ENCODE data around the gene HIPK1. TPM values are rescaled to one million over a fixed set of nuclear protein-coding genes. Genes with fewer than 3 reads are reported as not detected.

HIPK1 gene
- total RNA-seq, 4 donors from 2014 or later, result 60.6 to 89.9 (median 76.5) TPM

DNA sequence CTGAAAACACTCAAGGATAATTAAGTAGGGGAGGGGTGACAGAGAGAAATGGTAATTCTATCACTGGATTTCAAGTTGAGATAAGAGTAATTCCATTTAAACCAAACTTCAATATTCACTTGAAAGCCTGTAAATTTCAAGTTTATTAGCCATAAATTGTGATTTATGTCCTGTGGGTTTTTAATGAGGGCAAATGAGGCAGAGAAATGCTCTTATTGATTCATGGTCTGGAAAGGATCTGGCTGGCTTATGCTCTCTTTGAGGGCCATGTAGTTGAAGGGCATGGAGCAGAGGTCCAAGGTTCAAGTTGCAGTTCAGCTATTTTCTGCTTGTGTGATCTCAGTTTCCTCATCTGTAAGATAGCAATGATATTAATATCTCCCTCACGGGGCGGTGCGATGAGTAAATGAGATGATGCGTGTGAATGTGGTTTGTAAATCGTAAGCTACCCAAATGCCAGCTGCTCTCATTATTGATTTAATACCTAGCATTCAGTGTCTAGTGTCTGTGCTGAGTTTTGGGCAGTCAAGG is 62.4 kb downstream of the HIPK1 start:
- peak; percentile 14 for DNase-seq (ENCODE audit: extremely low spot score)
- Histone ChIP-seq H3K36me3 (no peaks in the 10 kb centered on the region), H3K9me3 (peaks cover 0 to 17% (median 13%) of the 10 kb centered on the region in 4 donors), H3K4me3 (no peak overlapping the region), H3K27me3 (peaks cover 0 to 11% (median 0%) of the 10 kb centered on the region in 4 donors), H3K27ac (replicated peaks in 1 of 4) (no peak overlapping the region), H3K4me1 (no peaks in the 10 kb centered on the region)
- intact Hi-C loops (cut with DNase I), result no loop called here
- TF ChIP-seq POLR2AphosphoS5 (IDR thresholded peaks at IDR 0.05) (no peak), POLR2A (IDR thresholded peaks at IDR 0.05; ENCODE audit: low read depth) (no peak), CTCF (IDR thresholded peaks at IDR 0.05) (no peak), EP300 (IDR thresholded peaks at IDR 0.05) (no peak)
- WGBS, result 89% methylated on average over 5 of the region's 5 CpGs

DNA sequence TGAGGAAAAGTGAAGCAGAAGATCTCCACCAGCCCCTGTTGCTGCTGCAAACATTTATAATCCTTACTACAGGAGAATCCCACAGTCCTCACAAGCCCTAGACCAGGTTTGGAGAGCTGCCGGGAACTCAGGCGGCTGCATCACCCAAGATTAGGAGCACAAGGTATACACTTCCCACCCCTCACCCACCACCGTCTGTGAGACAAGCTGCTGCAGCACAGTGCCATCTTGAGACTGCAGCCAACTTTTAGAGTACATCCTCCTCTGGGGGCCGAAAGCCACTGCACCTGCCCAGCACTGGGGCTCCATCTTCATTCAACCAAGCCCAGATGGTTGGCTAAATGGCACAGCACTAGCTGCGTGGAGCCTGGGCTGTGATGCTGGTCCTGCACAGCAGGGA is 63.9 kb downstream of the HIPK1 start:
- H3K4me1 ChIP-seq, result no peaks in the 10 kb centered on the region
- H3K4me3 ChIP-seq, result no peak overlapping the region
- no peak overlapping the region for H3K27ac ChIP-seq (replicated peaks in 1 of 4)
- peak; percentile 47 for DNase-seq (ENCODE audit: extremely low spot score)
- WGBS, result 83% methylated on average over 3 of the region's 5 CpGs
- intact Hi-C loops (cut with DNase I), result no loop called here
- TF ChIP-seq POLR2A (IDR thresholded peaks at IDR 0.05; ENCODE audit: low read depth) (no peak), CTCF (IDR thresholded peaks at IDR 0.05) (no peak), POLR2AphosphoS5 (IDR thresholded peaks at IDR 0.05) (no peak), EP300 (IDR thresholded peaks at IDR 0.05) (no peak)
- peaks cover 0 to 17% (median 13%) of the 10 kb centered on the region in 4 donors for H3K9me3 ChIP-seq
- H3K27me3 ChIP-seq, result peaks cover 0 to 11% (median 0%) of the 10 kb centered on the region in 4 donors
- no peaks in the 10 kb centered on the region for H3K36me3 ChIP-seq

DNA sequence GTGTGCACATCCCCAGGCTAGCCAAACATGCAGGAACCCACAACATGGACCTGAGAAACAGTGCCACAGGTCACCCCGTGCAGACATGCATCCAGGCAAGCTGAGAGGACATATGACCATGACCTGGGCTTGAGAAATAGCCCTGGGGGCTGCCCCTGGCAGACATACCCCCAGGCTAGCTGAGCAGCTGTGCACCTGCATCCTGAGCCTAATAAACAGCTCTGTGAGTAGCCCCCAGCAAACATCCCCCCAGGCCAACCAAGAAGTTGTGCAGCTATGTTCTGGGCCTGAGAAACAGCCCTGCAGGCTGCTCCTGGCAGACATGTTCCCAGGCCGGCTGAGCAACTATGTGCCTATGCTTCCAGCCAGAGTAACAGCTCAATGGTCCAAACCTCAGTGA is 64.6 kb downstream of the HIPK1 start:
- WGBS, result 100% methylated on average over 1 of the region's 2 CpGs
- H3K4me1 ChIP-seq, result no peaks in the 10 kb centered on the region
- TF ChIP-seq CTCF (IDR thresholded peaks at IDR 0.05) (no peak), POLR2A (IDR thresholded peaks at IDR 0.05; ENCODE audit: low read depth) (no peak), EP300 (IDR thresholded peaks at IDR 0.05) (no peak), POLR2AphosphoS5 (IDR thresholded peaks at IDR 0.05) (no peak)
- no peak overlapping the region for H3K27ac ChIP-seq (replicated peaks in 1 of 4)
- peak; percentile 26 for DNase-seq (ENCODE audit: extremely low spot score)
- peaks cover 0 to 11% (median 0%) of the 10 kb centered on the region in 4 donors for H3K27me3 ChIP-seq
- intact Hi-C loops (cut with DNase I), result no loop called here
- H3K4me3 ChIP-seq, result no peak overlapping the region
- H3K36me3 ChIP-seq, result no peaks in the 10 kb centered on the region
- H3K9me3 ChIP-seq, result peaks cover 0 to 17% (median 13%) of the 10 kb centered on the region in 4 donors

- Histone ChIP-seq H3K4me1 (no peaks in the 10 kb centered on the region), H3K4me3 (no peak overlapping the region), H3K9me3 (peaks cover 0 to 17% (median 13%) of the 10 kb centered on the region in 4 donors), H3K36me3 (no peaks in the 10 kb centered on the region), H3K27me3 (peaks cover 0 to 11% (median 0%) of the 10 kb centered on the region in 4 donors), H3K27ac (replicated peaks in 1 of 4) (no peak overlapping the region)
- TF ChIP-seq POLR2AphosphoS5 (IDR thresholded peaks at IDR 0.05) (no peak), CTCF (IDR thresholded peaks at IDR 0.05) (no peak), POLR2A (IDR thresholded peaks at IDR 0.05; ENCODE audit: low read depth) (no peak), EP300 (IDR thresholded peaks at IDR 0.05) (no peak)
- DNase-seq (ENCODE audit: extremely low spot score), result no peak
- WGBS, result 98% methylated on average over 2 of the region's 2 CpGs
- intact Hi-C loops (cut with DNase I), result no loop called here
Measured at GRCh38 chr1:113995382-113995781, 66.3 kb downstream of the HIPK1 start.

DNA sequence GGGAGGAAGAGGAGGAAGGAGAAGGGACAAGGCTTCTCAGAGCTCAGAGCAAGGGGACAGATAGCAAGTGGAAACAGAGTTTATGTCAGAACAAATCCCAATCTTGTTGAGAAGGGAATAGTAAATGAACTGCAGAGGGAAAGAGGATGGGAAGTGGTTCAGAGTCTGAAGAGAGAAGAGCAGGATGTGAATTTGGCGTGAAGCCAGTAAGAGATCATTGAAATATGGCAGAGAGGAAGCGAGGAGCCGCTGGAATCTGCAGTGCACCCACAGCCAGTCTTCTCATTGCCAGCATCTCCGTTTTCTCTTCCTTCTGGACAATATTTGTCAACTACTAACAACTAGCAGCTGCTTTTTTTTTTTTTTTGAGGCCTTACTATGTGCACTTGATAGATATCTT is 69.2 kb downstream of the HIPK1 start:
- Histone ChIP-seq H3K4me1 (no peaks in the 10 kb centered on the region), H3K9me3 (peaks cover 0 to 17% (median 13%) of the 10 kb centered on the region in 4 donors), H3K27me3 (peaks cover 0 to 8% (median 0%) of the 10 kb centered on the region in 4 donors), H3K27ac (replicated peaks in 1 of 4) (no peak overlapping the region), H3K4me3 (no peak overlapping the region), H3K36me3 (no peaks in the 10 kb centered on the region)
- TF ChIP-seq POLR2A (IDR thresholded peaks at IDR 0.05; ENCODE audit: low read depth), result no peak
- TF ChIP-seq EP300 (IDR thresholded peaks at IDR 0.05), result no peak
- TF ChIP-seq CTCF (IDR thresholded peaks at IDR 0.05), result no peak
- no peak for TF ChIP-seq POLR2AphosphoS5 (IDR thresholded peaks at IDR 0.05)
- 20% methylated on average over 4 of the region's 4 CpGs for WGBS
- DNase-seq (ENCODE audit: extremely low spot score), result no peak
- intact Hi-C loops (cut with DNase I), result no loop called here

All from esophagus muscularis mucosa (tissue), 4 donors.